H1 (cell line): Measurements from ENCODE around the gene OR4K5. TPM values are rescaled to one million over a fixed set of nuclear protein-coding genes. Genes with fewer than 3 reads are reported as not detected.

Experiments
- CTCF ChIA-PET: fragments of 300-600 bp; sonication (Branson Sonifier 250); formaldehyde crosslinking; loops from one replicate; lab custom pipeline; 2021; ENCODE audit not compliant: partially characterized antibody; lab: Charles Lee
- POLR2A ChIA-PET: fragments of 300-600 bp; sonication (Branson Sonifier 250); formaldehyde crosslinking; loops from one replicate; lab custom pipeline; 2021; ENCODE audit warnings: inconsistent platforms; ENCODE audit not compliant: partially characterized antibody; lab: Charles Lee
- DNase-seq, 2 experiments: peaks; one replicate each; pipeline versions ENCODE4 v3.0.0 to v3.0.0-alpha.2; 2010 to 2022; ENCODE audit warnings: low spot score in 2 of 2, low read depth in 1 of 2, mixed read lengths in 1 of 2
- FAIRE-seq: peaks from 2 replicates; lab custom pipeline; 2011; peaks lifted over from hg19 to GRCh38; lab: Jason Lieb, UNC
- H2AFZ ChIP-seq: 2 replicates; pipeline ENCODE4 v1.8.1; 2012; ENCODE audit warnings: low read length, inconsistent platforms
- H2AK5ac ChIP-seq: 2 replicates; pipeline ENCODE4 v1.6.1; 2013; ENCODE audit warnings: low read depth, low read length
- H2BK120ac ChIP-seq: replicated peaks from 2 replicates; pipeline ENCODE3; 2013; ENCODE audit warnings: low read depth, low read length, inconsistent platforms
- H2BK12ac ChIP-seq: 2 replicates; pipeline ENCODE4 v1.6.1; 2013; ENCODE audit warnings: low read depth, low read length
- H2BK15ac ChIP-seq: 2 replicates; pipeline ENCODE4 v1.6.1; 2013; ENCODE audit warnings: low read length
- H2BK20ac ChIP-seq: 2 replicates; pipeline ENCODE4 v1.6.1; 2013; ENCODE audit warnings: low read length
- H2BK5ac ChIP-seq: 2 replicates; pipeline ENCODE4 v1.6.1; 2013; ENCODE audit warnings: low read depth, low read length
- H3K14ac ChIP-seq: 2 replicates; pipeline ENCODE4 v1.6.1; 2013; ENCODE audit warnings: inconsistent platforms; ENCODE audit not compliant: insufficient read length
- H3K18ac ChIP-seq: 2 replicates; pipeline ENCODE4 v1.6.1; 2013; ENCODE audit warnings: low read length; ENCODE audit errors: extremely low read depth
- H3K23ac ChIP-seq: 2 replicates; pipeline ENCODE4 v1.6.1; 2013; ENCODE audit warnings: inconsistent platforms; ENCODE audit not compliant: insufficient read length
- H3K23me2 ChIP-seq: 2 replicates; pipeline ENCODE4 v1.6.1; 2013; ENCODE audit warnings: low read depth, low read length
- H3K27ac ChIP-seq: 2 replicates; pipeline ENCODE4 v1.6.1; 2011; ENCODE audit warnings: low read depth, low read length, inconsistent platforms
- H3K27me3 ChIP-seq, 4 experiments: replicated peaks in 1 of 4; 1 replicate in 1 of 4; 2 replicates in 3 of 4; pipeline versions ENCODE4 v1.6.1 to v1.8.1; 2011 to 2013; ENCODE audit warnings: low read length in 3 of 4, mild to moderate bottlenecking in 3 of 4, inconsistent platforms in 2 of 4, mixed read lengths in 2 of 4, moderate library complexity in 1 of 4; ENCODE audit not compliant: control insufficient read depth in 3 of 4, insufficient read depth in 3 of 4; ENCODE audit errors: extremely low read depth in 1 of 4
- H3K36me3 ChIP-seq, 4 experiments: 2 replicates each; pipeline versions ENCODE4 v1.6.1 to v1.8.1; 2011 to 2013; ENCODE audit warnings: mild to moderate bottlenecking in 4 of 4, low read length in 3 of 4, moderate library complexity in 2 of 4, control low read depth in 1 of 4, inconsistent platforms in 1 of 4; ENCODE audit not compliant: insufficient read depth in 4 of 4, control insufficient read depth in 2 of 4
- H3K4ac ChIP-seq: replicated peaks from 2 replicates; pipeline ENCODE3; 2013; ENCODE audit warnings: low read length, low read depth, mixed read lengths, inconsistent platforms; ENCODE audit not compliant: insufficient read length
- H3K4me1 ChIP-seq, 4 experiments: replicated peaks in 1 of 4; 1 replicate in 1 of 4; 2 replicates in 3 of 4; pipeline versions ENCODE4 v1.6.1 to v1.8.1; 2011 to 2013; ENCODE audit warnings: low read length in 3 of 4, inconsistent platforms in 2 of 4, mixed read lengths in 1 of 4; ENCODE audit not compliant: insufficient read depth in 4 of 4, control insufficient read depth in 3 of 4
- H3K4me2 ChIP-seq, 2 experiments: 2 replicates each; pipeline versions ENCODE4 v1.6.1 to v1.8.1; 2011 to 2013; ENCODE audit warnings: low read depth in 2 of 2, low read length in 2 of 2, control low read depth in 1 of 2, inconsistent platforms in 1 of 2, mild to moderate bottlenecking in 1 of 2; ENCODE audit not compliant: insufficient read depth in 1 of 2
- H3K4me3 ChIP-seq, 4 experiments: fragments of 200-600, 300-600 bp in 1 of 4; sonication (generic), shearing (Covaris generic), sonication (Bioruptor Twin) in 1 of 4; 2 replicates each; pipeline versions ENCODE4 v1.5.1 to v1.8.1; 2011 to 2016; ENCODE audit warnings: low read length in 4 of 4, low read depth in 3 of 4, control low read depth in 2 of 4, inconsistent platforms in 2 of 4, mild to moderate bottlenecking in 2 of 4, mixed read lengths in 1 of 4, moderate library complexity in 1 of 4; ENCODE audit not compliant: insufficient read depth in 2 of 4; ENCODE audit errors: extremely low read depth in 1 of 4
- H3K56ac ChIP-seq: replicated peaks from 2 replicates; pipeline ENCODE3; 2013; ENCODE audit warnings: low read depth, mild to moderate bottlenecking, mixed read lengths, low read length, inconsistent platforms; ENCODE audit not compliant: insufficient read length
- H3K79me1 ChIP-seq: 2 replicates; pipeline ENCODE4 v1.6.1; 2013; ENCODE audit warnings: low read depth, low read length, control low read depth
- H3K79me2 ChIP-seq, 2 experiments: 2 replicates each; pipeline versions ENCODE4 v1.6.1 to v1.8.1; 2012 to 2013; ENCODE audit warnings: low read length in 2 of 2, mild to moderate bottlenecking in 2 of 2, inconsistent platforms in 1 of 2; ENCODE audit not compliant: insufficient read depth in 2 of 2, control insufficient read depth in 1 of 2
- H3K9ac ChIP-seq, 4 experiments: replicated peaks in 1 of 4; 1 replicate in 1 of 4; 2 replicates in 3 of 4; pipeline versions ENCODE4 v1.6.1 to v1.8.1; 2011 to 2013; ENCODE audit warnings: low read depth in 3 of 4, low read length in 3 of 4, control low read depth in 2 of 4, mild to moderate bottlenecking in 2 of 4, moderate library complexity in 2 of 4, inconsistent platforms in 1 of 4; ENCODE audit errors: extremely low read depth in 1 of 4
- H3K9me3 ChIP-seq, 2 experiments: 2 replicates each; pipeline versions ENCODE4 v1.6.1 to v1.8.1; 2012 to 2013; ENCODE audit warnings: mild to moderate bottlenecking in 2 of 2, moderate library complexity in 2 of 2, control low read depth in 1 of 2, inconsistent platforms in 1 of 2, low read depth in 1 of 2, low read length in 1 of 2, mixed read lengths in 1 of 2; ENCODE audit not compliant: insufficient read depth in 2 of 2
- H4K20me1 ChIP-seq, 2 experiments: replicated peaks in 1 of 2; 2 replicates each; pipeline versions ENCODE3 to v1.8.1; 2011 to 2013; ENCODE audit warnings: inconsistent platforms in 2 of 2, low read length in 2 of 2, mild to moderate bottlenecking in 1 of 2; ENCODE audit not compliant: insufficient read depth in 2 of 2, control insufficient read depth in 1 of 2
- H4K5ac ChIP-seq: 2 replicates; pipeline ENCODE4 v1.6.1; 2013; ENCODE audit warnings: low read length, low read depth, mixed read lengths, inconsistent platforms; ENCODE audit not compliant: insufficient read length
- H4K8ac ChIP-seq: 2 replicates; pipeline ENCODE4 v1.8.0; 2013; ENCODE audit warnings: mild to moderate bottlenecking, moderate library complexity, low read length, inconsistent platforms; ENCODE audit not compliant: insufficient read depth; ENCODE audit errors: extremely low read depth
- H4K91ac ChIP-seq: replicated peaks from 2 replicates; pipeline ENCODE3; 2013; ENCODE audit warnings: low read length, mixed read lengths, inconsistent platforms; ENCODE audit not compliant: insufficient read length
- CBX8 ChIP-seq: fragments of 300-800, 300-1000 bp; sonication (generic); IDR thresholded peaks from 2 replicates; pipeline ENCODE4 v1.7.1; 2016; ENCODE audit warnings: low read depth, low read length, borderline replicate concordance
- CREB1 ChIP-seq: IDR thresholded peaks from 2 replicates; pipeline ENCODE4 v1.6.1; 2012; ENCODE audit warnings: inconsistent platforms
- CTCF ChIP-seq, 3 experiments: IDR thresholded peaks; 1 replicate in 2 of 3; 2 replicates in 1 of 3; pipeline versions ENCODE4 v1.5.1 to v1.6.1; 2011; ENCODE audit warnings: low read length in 3 of 3, mild to moderate bottlenecking in 3 of 3, inconsistent platforms in 2 of 3, low read depth in 1 of 3, moderate library complexity in 1 of 3; ENCODE audit not compliant: insufficient read depth in 1 of 3; ENCODE audit errors: control extremely low read depth in 1 of 3
- GTF2F1 ChIP-seq: IDR thresholded peaks from 2 replicates; pipeline ENCODE4 v1.6.1; 2012; ENCODE audit warnings: low read depth, low read length, improper control_type of control experiment, borderline replicate concordance
- NRF1 ChIP-seq: IDR thresholded peaks from 2 replicates; pipeline ENCODE4 v1.6.1; 2011; ENCODE audit warnings: mild to moderate bottlenecking, low read depth, low read length, improper control_type of control experiment
- RAD21 ChIP-seq, 2 experiments: IDR thresholded peaks in 1 of 2; conservative IDR thresholded peaks in 1 of 2; 2 replicates each; pipeline ENCODE4 v1.6.1; 2011; ENCODE audit warnings: low read depth in 2 of 2, low read length in 2 of 2, improper control_type of control experiment in 1 of 2, inconsistent platforms in 1 of 2, mild to moderate bottlenecking in 1 of 2, moderate library complexity in 1 of 2
- SIN3A ChIP-seq, 2 experiments: IDR thresholded peaks in 1 of 2; conservative IDR thresholded peaks in 1 of 2; 2 replicates each; pipeline ENCODE4 v1.6.1; 2011 to 2012; ENCODE audit warnings: low read length in 2 of 2, improper control_type of control experiment in 1 of 2, low read depth in 1 of 2, mild to moderate bottlenecking in 1 of 2
- SP1 ChIP-seq: IDR thresholded peaks from 2 replicates; pipeline ENCODE4 v1.6.1; 2011; ENCODE audit warnings: low read depth, low read length
- SP2 ChIP-seq: IDR thresholded peaks from 2 replicates; pipeline ENCODE4 v1.6.1; 2012; ENCODE audit warnings: mild to moderate bottlenecking, low read length, inconsistent platforms
- SUZ12 ChIP-seq: fragments of 200-600 bp; sonication (generic); IDR thresholded peaks from 2 replicates; pipeline ENCODE4 v1.6.1; 2012; ENCODE audit warnings: mild to moderate bottlenecking, inconsistent platforms, low read length, moderate library complexity, mixed read lengths
- TAF7 ChIP-seq: optimal IDR thresholded peaks from 2 replicates; pipeline ENCODE3; 2011; ENCODE audit warnings: low read depth, mild to moderate bottlenecking, inconsistent platforms, low read length, moderate library complexity, borderline replicate concordance
- YY1 ChIP-seq: IDR thresholded peaks from 2 replicates; pipeline ENCODE4 v1.6.1; 2011; ENCODE audit warnings: low read depth, mild to moderate bottlenecking, low read length
- WGBS, 2 experiments: shearing (Covaris generic) in 1 of 2; methylation state at CpG; one replicate each; pipeline versions ENCODE4 v1.1.6 to v1.1.7; 2013 to 2015; ENCODE audit warnings: low lambda C conversion rate in 2 of 2, mixed read lengths in 2 of 2, inconsistent platforms in 1 of 2, low coverage in 1 of 2, missing lambda C conversion rate in 1 of 2; ENCODE audit not compliant: insufficient replicate concordance in 2 of 2, insufficient coverage in 1 of 2, insufficient read length in 1 of 2; ENCODE audit errors: extremely low coverage in 1 of 2, missing lambda C conversion rate in 1 of 2; 5-methylcytosine and 5-hydroxymethylcytosine counted together
- polyA plus RNA-seq, 7 experiments: library from polyadenylated mRNA; depleted of rRNA in 3 of 7; stranded (reverse) in 5 of 7; unstranded in 2 of 7; fragments of >200 nt in 5 of 7; fragments of 200-250 nt in 2 of 7; gene quantifications; 1 replicate in 5 of 7; 2 replicates in 1 of 7; 4 replicates in 1 of 7; pipeline versions ENCODE4 v1.2.1 to v1.2.3, GENCODE V29; 2011 to 2013; ENCODE audit warnings: missing spikeins in 2 of 7, mixed read lengths in 2 of 7
- total RNA-seq: library from RNA; stranded (reverse); fragmentation: NEBNext Ultra II Directional; extraction: Animal tissue kit (Norgen Biotek cat#: 25700); gene quantifications from 2 replicates; pipeline ENCODE4 v1.2.1, GENCODE V29; 2021

OR4K5 gene
- total and polyA plus RNA-seq, 2 of the 8 experiments (the other 6 are each of a cell fraction or from before 2014, with no cell fraction given) = not detected

- POLR2A ChIA-PET = no interaction called here
- TF ChIP-seq CBX8 (no peak), SUZ12 (no peak), CTCF (IDR thresholded peaks at IDR 0.05; ENCODE audit: control extremely low read depth in 1 of 3, insufficient read depth in 1 of 3, low read depth in 1 of 3, low read length in 3 of 3) (no peak), SP1 (no peak), RAD21 (IDR thresholded peaks at IDR 0.05 in 1 of 2, conservative IDR thresholded peaks at IDR 0.05 in 1 of 2; ENCODE audit: low read depth in 2 of 2, low read length in 2 of 2) (no peak), TAF7 (no peak), CREB1 (no peak), SIN3A (conservative IDR thresholded peaks at IDR 0.05 in 1 of 2, IDR thresholded peaks at IDR 0.05 in 1 of 2; ENCODE audit: low read depth in 1 of 2, low read length in 2 of 2) (no peak), NRF1 (no peak), GTF2F1 (no peak), YY1 (no peak), SP2 (no peak)
These were observed 21.3 kb downstream of the OR4K5 start for GRCh38 chr14:19941668-19942067.

More at GRCh38 chr14:19941668-19942067, 21.3 kb downstream of the OR4K5 start:
- Histone ChIP-seq H4K5ac (no peak overlapping the region), H3K4me2 (no peak overlapping the region), H4K91ac (no peak overlapping the region), H3K4ac (no peak overlapping the region), H2AK5ac (no peak overlapping the region), H2BK12ac (no peak overlapping the region), H3K79me1 (no peaks in the 10 kb centered on the region), H3K9me3 (peaks cover 29 to 37% of the 10 kb centered on the region in 2 experiments), H3K27me3 (no peaks in the 10 kb centered on the region), H4K8ac (no peak overlapping the region), H2BK20ac (no peak overlapping the region), H3K27ac (no peak overlapping the region), H3K9ac (no peak overlapping the region), H3K36me3 (no peaks in the 10 kb centered on the region), H2BK120ac (no peak overlapping the region), H3K4me3 (no peak overlapping the region), H3K4me1 (no peaks in the 10 kb centered on the region), H4K20me1 (no peaks in the 10 kb centered on the region), H2BK15ac (no peak overlapping the region), H2BK5ac (no peak overlapping the region), H3K23me2 (no peaks in the 10 kb centered on the region), H3K23ac (no peak overlapping the region), H3K14ac (no peak overlapping the region), H3K56ac (no peak overlapping the region), H2AFZ (no peak overlapping the region), H3K79me2 (no peaks in the 10 kb centered on the region), H3K18ac (no peak overlapping the region)
- DNase-seq (no peak), FAIRE-seq (no peak)
- 83% methylated on average over 1 of the region's 1 CpG; no CpG with 5 or more reads in 1 of the 2 experiments for WGBS, 2 experiments
- CTCF ChIA-PET = no interaction called here
